GM10248 (cell line): ENCODE measurements around the gene ROS1.

Experiments used
- CTCF ChIA-PET: fragments of 300-600 bp; sonication (Branson Sonifier 250); formaldehyde crosslinking; extraction: SDS; loops from one replicate; lab custom pipeline; 2021; ENCODE audit warnings: antibody characterized with exemption; lab: Yijun Ruan, JAX
- POLR2A ChIA-PET: fragments of 350-650 bp; sonication (Branson Sonifier 250); formaldehyde crosslinking; extraction: SDS; loops from one replicate; lab custom pipeline; 2020; ENCODE audit warnings: antibody characterized with exemption; lab: Yijun Ruan, JAX
- DNase-seq: peaks from one replicate; pipeline ENCODE4 v3.0.0; 2012; ENCODE audit errors: extremely low spot score
- CTCF ChIP-seq: IDR thresholded peaks from 2 replicates; pipeline ENCODE4 v1.5.1; 2012; ENCODE audit warnings: mild to moderate bottlenecking, low read depth; ENCODE audit errors: extremely low read depth, missing control alignments, control extremely low read depth

Gene ROS1

GRCh38 chr6:117465691-117466090, 39.9 kb upstream of the ROS1 start:
- POLR2A ChIA-PET = no interaction called here
- CTCF ChIA-PET = interaction anchor here (0.9 to 2.3 kb wide), 4 partner anchors 8 to 28 kb away, joined by 3 to 11 read pairs (median 5); no protein-coding TSS in a partner anchor
- TF ChIP-seq CTCF = no peak
- DNase-seq = no peak

- CTCF ChIA-PET = interaction anchor here (1.2 to 2.3 kb wide), 4 partner anchors 9 to 27 kb away, joined by 3 to 11 read pairs (median 5); no protein-coding TSS in a partner anchor
- TF ChIP-seq CTCF = no peak
- POLR2A ChIA-PET = no interaction called here
- DNase-seq = no peak
Observed at GRCh38 chr6:117464700-117465099, 39.0 kb upstream of the ROS1 start.

- DNase-seq = no peak
- POLR2A ChIA-PET = no interaction called here
- no peak for TF ChIP-seq CTCF
- CTCF ChIA-PET = interaction anchor here (1.3 to 2.3 kb wide), 3 partner anchors 14 to 26 kb away, joined by 3 to 11 read pairs (median 6); no protein-coding TSS in a partner anchor
Observed at GRCh38 chr6:117463762-117464665, 38.3 kb upstream of the ROS1 start.

GRCh38 chr6:117459204-117459944, 33.6 kb upstream of the ROS1 start:
- POLR2A ChIA-PET = no interaction called here
- TF ChIP-seq CTCF = no peak
- no peak for DNase-seq
- CTCF ChIA-PET = no interaction called here

GRCh38 chr6:117456998-117457397, 31.3 kb upstream of the ROS1 start:
- no peak for TF ChIP-seq CTCF
- DNase-seq = no peak
- ChIA-PET CTCF (interaction anchor here (0.9 to 3.1 kb wide), 4 partner anchors 91 to 320 kb away, joined by 3 to 11 read pairs (median 5); no protein-coding TSS in a partner anchor), POLR2A (no interaction called here)

- DNase-seq = no peak
- POLR2A ChIA-PET = no interaction called here
- CTCF ChIA-PET = interaction anchor here (1.4 to 3.1 kb wide), 3 partner anchors 99 to 321 kb away, joined by 4 to 11 read pairs (median 6); no protein-coding TSS in a partner anchor
- no peak for TF ChIP-seq CTCF
Observed at GRCh38 chr6:117456250-117456649, 30.5 kb upstream of the ROS1 start.
